ENCODE results near the gene PLPP6. TPM values are rescaled to one million over a fixed set of nuclear protein-coding genes. Genes with fewer than 3 reads are reported as not detected.

Gene PLPP6
- total and polyA plus RNA-seq, 2 of the 13 experiments (the other 11 are each of a cell fraction or from before 2014, with no cell fraction given): 12.1 to 15.5 TPM

- TF ChIP-seq MIER3 (CRISPR knock-in tag; IDR thresholded peaks at IDR 0.05; ENCODE audit: borderline replicate concordance) (peak; percentile 24), ZNF543 (CRISPR knock-in tag; IDR thresholded peaks at IDR 0.05) (no peak), ATF6 (CRISPR knock-in tag; conservative IDR thresholded peaks at IDR 0.05) (no peak), KAT2B (IDR thresholded peaks at IDR 0.05; ENCODE audit: borderline replicate concordance, low read depth, low read length) (no peak), ZHX2 (IDR thresholded peaks at IDR 0.05; ENCODE audit: low read depth) (no peak), ZHX2 (CRISPR knock-in tag; IDR thresholded peaks at IDR 0.05; ENCODE audit: borderline replicate concordance) (no peak), ELF1 (CRISPR knock-in tag; IDR thresholded peaks at IDR 0.05) (peak; percentile 53; the same call in 1 of the 2 replicates), EHMT2 (IDR thresholded peaks at IDR 0.05; ENCODE audit: borderline replicate concordance, low read depth, low read length) (no peak; the same call in 1 of the 2 replicates), JUN (CRISPR knock-in tag; IDR thresholded peaks at IDR 0.05) (peak; percentile 40; the same call in 1 of the 2 replicates), KDM3A (CRISPR knock-in tag; IDR thresholded peaks at IDR 0.05; ENCODE audit: low read depth) (no peak), ZNF766 (CRISPR knock-in tag; IDR thresholded peaks at IDR 0.05; ENCODE audit: borderline replicate concordance) (no peak), ZFP36 (IDR thresholded peaks at IDR 0.05; ENCODE audit: borderline replicate concordance, low read depth, low read length, partially characterized antibody) (no peak), POGZ (CRISPR knock-in tag; IDR thresholded peaks at IDR 0.05) (peak; percentile 54; the same call in 1 of the 2 replicates), ZNF292 (CRISPR knock-in tag; IDR thresholded peaks at IDR 0.05; ENCODE audit: borderline replicate concordance, low read depth) (peak; percentile 5; the same call in 1 of the 2 replicates), SSRP1 (CRISPR knock-in tag; IDR thresholded peaks at IDR 0.05) (peak; percentile 82; the same call in 1 of the 2 replicates), ZNF274 (CRISPR knock-in tag; IDR thresholded peaks at IDR 0.05) (0 out of 2 replicates have a peak, but pooled peaks have one; percentile 6), DBP (CRISPR knock-in tag; IDR thresholded peaks at IDR 0.05; ENCODE audit: not compliant biosample characterization) (no peak), IKZF5 (CRISPR knock-in tag; IDR thresholded peaks at IDR 0.05) (peak; percentile 25; the same call in 1 of the 2 replicates)
Measured at GRCh38 chr9:4662989-4663792, 1.1 kb downstream of the PLPP6 start (continued).

Measured in HepG2 (cell line).